Measurements from ENCODE around the gene HINT3. TPM values are rescaled to one million over a fixed set of nuclear protein-coding genes. Genes with fewer than 3 reads are reported as not detected.

The HINT3 gene
- total RNA-seq, 1 experiment from 2014 or later = 11.7 TPM

DNA sequence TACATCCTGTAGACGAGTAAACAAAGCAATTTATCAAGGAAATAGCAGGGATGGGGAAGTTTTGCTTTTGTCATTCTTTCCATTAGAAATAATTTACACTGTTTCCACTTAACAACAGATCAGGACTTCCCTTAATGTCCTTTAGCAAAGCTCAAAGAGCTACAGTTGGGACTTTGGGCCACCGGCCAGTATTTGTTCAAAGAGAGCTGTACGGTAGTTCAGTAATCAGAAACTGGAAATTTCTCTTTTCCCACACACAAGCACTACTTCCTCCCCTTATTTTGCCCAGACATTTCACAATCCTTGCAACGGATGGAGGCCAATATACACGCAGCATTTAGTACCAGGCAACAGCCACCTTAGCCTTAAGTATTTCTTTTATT lies 12.1 kb upstream of the HINT3 start:
- no peak overlapping the region for H4K91ac ChIP-seq (ENCODE audit: insufficient read length, low read depth, low read length)

More for the DNA sequence above, 12.1 kb upstream of the HINT3 start:
- no CpG with 5 or more reads among the region's 5 CpGs for WGBS (ENCODE audit: extremely low coverage, insufficient read length, low lambda C conversion rate)
- H3K4me2 ChIP-seq (ENCODE audit: insufficient read depth, insufficient read length, low read length) = no peak overlapping the region
- no peak overlapping the region for H3K23ac ChIP-seq (ENCODE audit: insufficient read length, low read depth, low read length)
- DNase-seq = no peak
- H3K14ac ChIP-seq (ENCODE audit: insufficient read depth, low read length) = no peak overlapping the region
- no peaks in the 10 kb centered on the region for H3K27me3 ChIP-seq (ENCODE audit: insufficient read depth, low read length)
- H3K23me2 ChIP-seq (ENCODE audit: insufficient read length, low read depth, low read length, poor library complexity, severe bottlenecking) = no peaks in the 10 kb centered on the region
- H3K18ac ChIP-seq (ENCODE audit: insufficient read length, low read depth, low read length) = no peak overlapping the region
- no peaks in the 10 kb centered on the region for H3K9me3 ChIP-seq (ENCODE audit: control insufficient read depth, low read depth, low read length)
- no peak overlapping the region for H3K27ac ChIP-seq (ENCODE audit: insufficient read length, low read depth, low read length)
- H3K79me2 ChIP-seq (ENCODE audit: insufficient read depth, low read length) = no peaks in the 10 kb centered on the region
- Mint-ChIP-seq H3K27ac (no peak overlapping the region), H3K36me3 (ENCODE audit: insufficient read depth in 1 of 3, low read depth in 3 of 3) (no peaks in the 10 kb centered on the region), H3K9me3 (no peaks in the 10 kb centered on the region), H3K4me3 (no peak overlapping the region), H3K27me3 (ENCODE audit: low read depth) (peaks cover 4% of the 10 kb centered on the region), H3K4me1 (no peaks in the 10 kb centered on the region)
- no peak overlapping the region for H3K56ac ChIP-seq (ENCODE audit: insufficient read length, low read depth, low read length)
- no peak overlapping the region for H3K4ac ChIP-seq (ENCODE audit: low read depth, low read length)
- no peak overlapping the region for H2AK5ac ChIP-seq (ENCODE audit: insufficient read length, low read length)
- H4K8ac ChIP-seq (replicated peaks; ENCODE audit: insufficient read length, low read depth, low read length) = no peak overlapping the region
- no peak overlapping the region for H4K5ac ChIP-seq (ENCODE audit: insufficient read length, low read depth, low read length)
- H3K79me1 ChIP-seq (ENCODE audit: insufficient read depth, low read depth, low read length, poor library complexity, severe bottlenecking) = no peaks in the 10 kb centered on the region
- no peaks in the 10 kb centered on the region for H3K4me1 ChIP-seq (ENCODE audit: insufficient read depth, low read length)
- H2AFZ ChIP-seq (ENCODE audit: low read length) = no peak overlapping the region
- no peak overlapping the region for H2BK5ac ChIP-seq (ENCODE audit: insufficient read length, low read length)
- H2BK12ac ChIP-seq (ENCODE audit: insufficient read length, low read depth, low read length) = no peak overlapping the region
- no peak overlapping the region for H3T11ph ChIP-seq (ENCODE audit: low read length)
- TF ChIP-seq CTCF (conservative IDR thresholded peaks at IDR 0.05) = no peak
- no peak overlapping the region for H2BK20ac ChIP-seq (ENCODE audit: low read depth, low read length, poor library complexity, severe bottlenecking)
- H2BK15ac ChIP-seq (ENCODE audit: low read depth, low read length) = no peak overlapping the region
- no peak overlapping the region for H2BK120ac ChIP-seq (ENCODE audit: low read depth, low read length, poor library complexity, severe bottlenecking)
- no peak overlapping the region for H3K9ac ChIP-seq (ENCODE audit: extremely low read depth, insufficient read length, low read length)
- no peaks in the 10 kb centered on the region for H4K20me1 ChIP-seq (ENCODE audit: control insufficient read depth, insufficient read depth, insufficient read length)

Data from H9 (cell line).